ENCODE measurements around the gene ZG16. TPM values are rescaled to one million over a fixed set of nuclear protein-coding genes. Genes with fewer than 3 reads are reported as not detected.
"Not testable (repeated sequence)": the region's sequence is repeated elsewhere in the genome, so short reads cannot be mapped to it uniquely, and the experiment has no call there.

ZG16 gene
- total RNA-seq, 1 donor from 2014 or later: not detected

GRCh38 chr16:29791845-29792807 is 14.1 kb downstream of the ZG16 start:
- Mint-ChIP-seq H3K36me3 (ENCODE audit: unreplicated experiment) (peaks cover 4% of the 10 kb centered on the region), H3K9me3 (ENCODE audit: unreplicated experiment) (no peaks in the 10 kb centered on the region), H3K4me3 (ENCODE audit: unreplicated experiment) (peak overlapping the region; percentile 100), H3K27ac (ENCODE audit: unreplicated experiment) (peak overlapping the region; percentile 48), H3K4me1 (ENCODE audit: unreplicated experiment) (peaks cover 28% of the 10 kb centered on the region), H3K27me3 (ENCODE audit: unreplicated experiment) (no peaks in the 10 kb centered on the region)
- DNase-seq (ENCODE audit: extremely low spot score, unreplicated experiment): no peak
- TF ChIP-seq CTCF (IDR thresholded peaks at IDR 0.05): no peak

- not testable (repeated sequence) for DNase-seq (ENCODE audit: extremely low spot score, unreplicated experiment); H3K4me3 Mint-ChIP-seq (ENCODE audit: unreplicated experiment); H3K27ac Mint-ChIP-seq (ENCODE audit: unreplicated experiment); H3K36me3 Mint-ChIP-seq (ENCODE audit: unreplicated experiment); H3K9me3 Mint-ChIP-seq (ENCODE audit: unreplicated experiment); H3K27me3 Mint-ChIP-seq (ENCODE audit: unreplicated experiment)
- peaks cover 28% of the 10 kb centered on the region for H3K4me1 Mint-ChIP-seq (ENCODE audit: unreplicated experiment)
Observed at GRCh38 chr16:29793153-29793552, 15.1 kb downstream of the ZG16 start.

- H3K27ac Mint-ChIP-seq (ENCODE audit: unreplicated experiment): no peak overlapping the region
- TF ChIP-seq CTCF (IDR thresholded peaks at IDR 0.05): no peak
Observed at GRCh38 chr16:29794231-29794710, 16.2 kb downstream of the ZG16 start.

GRCh38 chr16:29802416-29802935 is 24.4 kb downstream of the ZG16 start:
- Mint-ChIP-seq H3K27ac (ENCODE audit: unreplicated experiment) (no peak overlapping the region), H3K4me3 (ENCODE audit: unreplicated experiment) (no peak overlapping the region), H3K4me1 (ENCODE audit: unreplicated experiment) (peaks cover 10% of the 10 kb centered on the region), H3K36me3 (ENCODE audit: unreplicated experiment) (no peaks in the 10 kb centered on the region), H3K9me3 (ENCODE audit: unreplicated experiment) (no peaks in the 10 kb centered on the region), H3K27me3 (ENCODE audit: unreplicated experiment) (no peaks in the 10 kb centered on the region)
- no peak for DNase-seq (ENCODE audit: extremely low spot score, unreplicated experiment)
- TF ChIP-seq CTCF (IDR thresholded peaks at IDR 0.05): no peak

More at GRCh38 chr16:29794231-29794710, 16.2 kb downstream of the ZG16 start:
- Mint-ChIP-seq H3K36me3 (ENCODE audit: unreplicated experiment) (peaks cover 5% of the 10 kb centered on the region), H3K9me3 (ENCODE audit: unreplicated experiment) (no peaks in the 10 kb centered on the region), H3K27me3 (ENCODE audit: unreplicated experiment) (no peaks in the 10 kb centered on the region), H3K4me3 (ENCODE audit: unreplicated experiment) (no peak overlapping the region), H3K4me1 (ENCODE audit: unreplicated experiment) (peaks cover 28% of the 10 kb centered on the region)
- DNase-seq (ENCODE audit: extremely low spot score, unreplicated experiment): no peak

GRCh38 chr16:29804020-29804419 is 26.0 kb downstream of the ZG16 start:
- no peaks in the 10 kb centered on the region for H3K27me3 Mint-ChIP-seq (ENCODE audit: unreplicated experiment)
- H3K27ac Mint-ChIP-seq (ENCODE audit: unreplicated experiment): peak overlapping the region; percentile 100
- no peaks in the 10 kb centered on the region for H3K36me3 Mint-ChIP-seq (ENCODE audit: unreplicated experiment)
- H3K4me3 Mint-ChIP-seq (ENCODE audit: unreplicated experiment): peak overlapping the region; percentile 100
- no peaks in the 10 kb centered on the region for H3K9me3 Mint-ChIP-seq (ENCODE audit: unreplicated experiment)
- peaks cover 25% of the 10 kb centered on the region for H3K4me1 Mint-ChIP-seq (ENCODE audit: unreplicated experiment)
- no peak for TF ChIP-seq CTCF (IDR thresholded peaks at IDR 0.05)
- DNase-seq (ENCODE audit: extremely low spot score, unreplicated experiment): no peak
